ENCODE data around the gene RANBP1. TPM values are rescaled to one million over a fixed set of nuclear protein-coding genes. Genes with fewer than 3 reads are reported as not detected.

The RANBP1 gene
- total and polyA plus RNA-seq, 9 of the 15 experiments (the other 6 are each of a cell fraction or from before 2014, with no cell fraction given): 162 to 2,891 (median 1,289) TPM

DNA sequence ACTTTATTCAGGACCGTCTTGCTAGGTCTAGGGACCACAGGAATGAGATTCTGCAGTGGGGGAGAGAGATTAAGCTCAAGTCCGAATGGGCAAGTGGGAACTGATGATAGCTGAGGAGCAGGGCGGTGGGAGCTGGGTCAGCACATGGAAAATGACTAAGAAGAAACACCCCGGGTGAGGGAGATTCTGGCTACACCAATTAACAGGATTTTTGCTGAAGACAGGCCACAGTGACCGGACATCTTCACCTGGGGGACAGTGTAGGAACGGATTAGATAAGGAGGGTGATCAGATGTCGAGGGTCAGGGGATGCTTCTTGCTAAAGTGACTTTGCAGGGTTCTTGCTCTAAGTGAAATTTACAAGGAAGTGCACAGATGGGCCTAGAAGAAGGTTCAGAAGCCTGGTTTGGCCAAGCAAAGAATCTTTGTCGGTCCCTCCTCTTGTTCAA is 44.4 kb upstream of the RANBP1 start (continued):
- no peak for TF ChIP-seq SFPQ (IDR thresholded peaks at IDR 0.05; ENCODE audit: low read depth, low read length)
- peak; percentile 86 for TF ChIP-seq ELF4 (CRISPR knock-in tag; IDR thresholded peaks at IDR 0.05)
- TF ChIP-seq CBX3 (IDR thresholded peaks at IDR 0.05; ENCODE audit: borderline replicate concordance in 1 of 2, low read length in 2 of 2): no peak
- TF ChIP-seq AFF1 (IDR thresholded peaks at IDR 0.05; ENCODE audit: low read depth in 1 of 2, partially characterized antibody in 2 of 2): no peak
- TF ChIP-seq ZNF197 (CRISPR knock-in tag; IDR thresholded peaks at IDR 0.05; ENCODE audit: low read depth): no peak
- TF ChIP-seq PHF20 (IDR thresholded peaks at IDR 0.05; ENCODE audit: partially characterized antibody): no peak
- no peak for TF ChIP-seq TCF7 (IDR thresholded peaks at IDR 0.05; ENCODE audit: borderline replicate concordance)
- no peak for TF ChIP-seq DNMT1 (IDR thresholded peaks at IDR 0.05)
- TF ChIP-seq GABPB1 (CRISPR knock-in tag; IDR thresholded peaks at IDR 0.05): no peak
- no peak for TF ChIP-seq TARDBP (IDR thresholded peaks at IDR 0.05)
- TF ChIP-seq MAFF (IDR thresholded peaks at IDR 0.05; ENCODE audit: low read length): peak; percentile 30; the same call in 1 of the 2 replicates
- TF ChIP-seq RUNX1 (IDR thresholded peaks at IDR 0.05; ENCODE audit: low read depth): no peak
- no peak for TF ChIP-seq ZNF76 (CRISPR knock-in tag; IDR thresholded peaks at IDR 0.05; ENCODE audit: borderline replicate concordance)
- TF ChIP-seq LEF1 (IDR thresholded peaks at IDR 0.05): no peak
- no peak for TF ChIP-seq ZNF140 (CRISPR knock-in tag; IDR thresholded peaks at IDR 0.05)
- no peak for TF ChIP-seq CEBPB (tag; IDR thresholded peaks at IDR 0.05)
- no peak for TF ChIP-seq DACH1 (IDR thresholded peaks at IDR 0.05; ENCODE audit: partially characterized antibody)
- TF ChIP-seq NFXL1 (CRISPR knock-in tag; IDR thresholded peaks at IDR 0.05): no peak
- no peak for TF ChIP-seq ZEB2 (IDR thresholded peaks at IDR 0.05)
- TF ChIP-seq CXXC5 (CRISPR knock-in tag; IDR thresholded peaks at IDR 0.05): peak; percentile 53
- TF ChIP-seq FUS (optimal IDR thresholded peaks at IDR 0.05; ENCODE audit: low read depth, low read length): no peak
- TF ChIP-seq ETV5 (CRISPR knock-in tag; IDR thresholded peaks at IDR 0.05; ENCODE audit: low read depth): no peak
- no peak for TF ChIP-seq GTF3C2 (IDR thresholded peaks at IDR 0.05; ENCODE audit: borderline replicate concordance, extremely low read depth, insufficient read length)

All from K562 (cell line).